PC-3 (cell line): ENCODE measurements around the gene AARS2.

Experiments
- CTCF ChIP-seq: fragments of 300-600 bp; sonication (generic); conservative IDR thresholded peaks from 2 replicates; pipeline ENCODE4 v1.5.1; 2017; ENCODE audit warnings: antibody characterized with exemption, low read depth, mild to moderate bottlenecking, low read length
- EZH2 ChIP-seq: fragments of 300-600 bp; sonication (generic); IDR thresholded peaks from one replicate; pipeline ENCODE4 v1.6.1; 2017; ENCODE audit warnings: antibody characterized with exemption, mild to moderate bottlenecking, low read length; ENCODE audit not compliant: unreplicated experiment
- EZH2phosphoT487 ChIP-seq: fragments of 300-600 bp; sonication (generic); IDR thresholded peaks from 2 replicates; pipeline ENCODE4 v1.6.1; 2018; ENCODE audit warnings: mild to moderate bottlenecking, antibody characterized with exemption, low read length, borderline replicate concordance

GRCh38 chr6:44264154-44265006, 48.8 kb downstream of the AARS2 start:
- no peak for TF ChIP-seq CTCF
- TF ChIP-seq EZH2, result no peak
- TF ChIP-seq EZH2phosphoT487, result no peak
